ENCODE data around the gene PRKD2.

DNA sequence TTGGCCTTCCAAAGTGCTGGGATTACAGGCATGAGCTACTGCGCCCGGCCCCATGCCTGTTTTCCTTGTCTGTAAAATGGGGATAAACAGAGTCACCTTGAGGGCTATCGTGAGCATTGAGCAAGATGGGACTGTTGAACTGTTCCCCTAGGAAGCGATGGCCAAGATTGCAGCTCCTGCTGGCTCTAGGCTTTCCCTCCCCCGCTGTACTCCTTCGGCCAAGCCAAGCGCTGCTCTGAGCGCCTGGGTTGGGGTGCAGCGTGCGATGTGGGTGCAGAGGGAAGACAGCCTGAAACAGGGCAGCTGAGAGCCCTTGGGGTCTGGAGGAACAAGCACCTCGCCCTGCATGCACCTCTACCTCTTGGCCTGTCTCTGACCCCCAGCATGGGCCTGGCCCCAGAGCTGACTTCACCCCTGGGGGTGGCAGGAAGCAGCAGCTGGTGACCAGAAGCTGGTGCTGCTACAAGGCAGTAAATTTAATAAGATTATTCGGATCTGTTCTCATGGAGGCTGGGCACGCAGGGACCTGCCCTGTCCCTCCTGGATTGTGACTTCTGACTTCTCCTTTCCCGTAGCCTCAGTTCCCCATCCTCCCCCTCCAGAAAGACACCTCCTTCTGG, 86.2 kb downstream of the PRKD2 start:
- TF ChIP-seq TAF1 (IDR thresholded peaks at IDR 0.05; ENCODE audit: low read depth) (no peak), CTCF (IDR thresholded peaks at IDR 0.05; ENCODE audit: poor library complexity, severe bottlenecking) (no peak), EZH2 (IDR thresholded peaks at IDR 0.05; ENCODE audit: borderline replicate concordance, insufficient read depth, low read length, poor library complexity, severe bottlenecking) (no peak), SMC3 (conservative IDR thresholded peaks at IDR 0.05; ENCODE audit: poor library complexity) (no peak), RAD21 (conservative IDR thresholded peaks at IDR 0.05) (no peak), POLR2AphosphoS5 (IDR thresholded peaks at IDR 0.05) (no peak), EP300 (conservative IDR thresholded peaks at IDR 0.05; ENCODE audit: poor library complexity, severe bottlenecking) (no peak), MXI1 (conservative IDR thresholded peaks at IDR 0.05; ENCODE audit: poor library complexity, severe bottlenecking) (no peak)
- TF ChIP-seq, protein P1, sequence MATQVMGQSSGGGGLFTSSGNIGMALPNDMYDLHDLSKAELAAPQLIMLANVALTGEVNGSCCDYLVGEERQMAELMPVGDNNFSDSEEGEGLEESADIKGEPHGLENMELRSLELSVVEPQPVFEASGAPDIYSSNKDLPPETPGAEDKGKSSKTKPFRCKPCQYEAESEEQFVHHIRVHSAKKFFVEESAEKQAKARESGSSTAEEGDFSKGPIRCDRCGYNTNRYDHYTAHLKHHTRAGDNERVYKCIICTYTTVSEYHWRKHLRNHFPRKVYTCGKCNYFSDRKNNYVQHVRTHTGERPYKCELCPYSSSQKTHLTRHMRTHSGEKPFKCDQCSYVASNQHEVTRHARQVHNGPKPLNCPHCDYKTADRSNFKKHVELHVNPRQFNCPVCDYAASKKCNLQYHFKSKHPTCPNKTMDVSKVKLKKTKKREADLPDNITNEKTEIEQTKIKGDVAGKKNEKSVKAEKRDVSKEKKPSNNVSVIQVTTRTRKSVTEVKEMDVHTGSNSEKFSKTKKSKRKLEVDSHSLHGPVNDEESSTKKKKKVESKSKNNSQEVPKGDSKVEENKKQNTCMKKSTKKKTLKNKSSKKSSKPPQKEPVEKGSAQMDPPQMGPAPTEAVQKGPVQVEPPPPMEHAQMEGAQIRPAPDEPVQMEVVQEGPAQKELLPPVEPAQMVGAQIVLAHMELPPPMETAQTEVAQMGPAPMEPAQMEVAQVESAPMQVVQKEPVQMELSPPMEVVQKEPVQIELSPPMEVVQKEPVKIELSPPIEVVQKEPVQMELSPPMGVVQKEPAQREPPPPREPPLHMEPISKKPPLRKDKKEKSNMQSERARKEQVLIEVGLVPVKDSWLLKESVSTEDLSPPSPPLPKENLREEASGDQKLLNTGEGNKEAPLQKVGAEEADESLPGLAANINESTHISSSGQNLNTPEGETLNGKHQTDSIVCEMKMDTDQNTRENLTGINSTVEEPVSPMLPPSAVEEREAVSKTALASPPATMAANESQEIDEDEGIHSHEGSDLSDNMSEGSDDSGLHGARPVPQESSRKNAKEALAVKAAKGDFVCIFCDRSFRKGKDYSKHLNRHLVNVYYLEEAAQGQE (IDR thresholded peaks at IDR 0.05; ENCODE audit: borderline replicate concordance): no peak
